DMS79 (cell line): ENCODE results near the gene KIF4B.
"Not testable (repeated sequence)": the region's sequence is repeated elsewhere in the genome, so short reads cannot be mapped to it uniquely, and the experiment has no call there.

Experiments
- DNase-seq: peaks from one replicate; lab custom pipeline; 2025; lab: John Stamatoyannopoulos, UW

The KIF4B gene

GRCh38 chr5:155013526-155013925 is at the start of gene KIF4B:
KIF4B (plus strand) TSS chr5:155013755; CDS start chr5:155013860, 105 bp downstream.
- no peak for DNase-seq

- DNase-seq = no peak
Measured at GRCh38 chr5:154966081-154966841, 47.3 kb upstream of the KIF4B start.

GRCh38 chr5:154966874-154967273 is 46.7 kb upstream of the KIF4B start:
- DNase-seq = no peak

GRCh38 chr5:154967421-154968024 is 46.0 kb upstream of the KIF4B start:
- no peak for DNase-seq

GRCh38 chr5:154968953-154969352 is 44.6 kb upstream of the KIF4B start:
- DNase-seq = no peak

- DNase-seq = no peak
Measured at GRCh38 chr5:154970759-154971158, 42.8 kb upstream of the KIF4B start.

- no peak for DNase-seq
Measured at GRCh38 chr5:154971501-154971900, 42.1 kb upstream of the KIF4B start.

GRCh38 chr5:154972476-154973080 is 41.0 kb upstream of the KIF4B start:
- no peak for DNase-seq

- not testable (repeated sequence) for DNase-seq
Measured at GRCh38 chr5:154976082-154976481, 37.5 kb upstream of the KIF4B start.

- DNase-seq = no peak
Measured at GRCh38 chr5:154977409-154977808, 36.1 kb upstream of the KIF4B start.

- not testable (repeated sequence) for DNase-seq
Measured at GRCh38 chr5:154978294-154978693, 35.3 kb upstream of the KIF4B start.

GRCh38 chr5:154984946-154985516 is 28.5 kb upstream of the KIF4B start:
- DNase-seq = no peak

GRCh38 chr5:154986151-154986550 is 27.4 kb upstream of the KIF4B start:
- DNase-seq = no peak

GRCh38 chr5:154989626-154990025 is 23.9 kb upstream of the KIF4B start:
- DNase-seq = no peak

GRCh38 chr5:154993461-154993860 is 20.1 kb upstream of the KIF4B start:
- DNase-seq = no peak

GRCh38 chr5:154995679-154996078 is 17.9 kb upstream of the KIF4B start:
- DNase-seq = no peak

- no peak for DNase-seq
Measured at GRCh38 chr5:154997746-154998145, 15.8 kb upstream of the KIF4B start.

GRCh38 chr5:154999865-155000264 is 13.7 kb upstream of the KIF4B start:
- no peak for DNase-seq

GRCh38 chr5:155001523-155001922 is 12.0 kb upstream of the KIF4B start:
- no peak for DNase-seq

GRCh38 chr5:155002722-155003121 is 10.8 kb upstream of the KIF4B start:
- not testable (repeated sequence) for DNase-seq

- DNase-seq = no peak
Measured at GRCh38 chr5:155004138-155004744, 9.3 kb upstream of the KIF4B start.

- DNase-seq = not testable (repeated sequence)
Measured at GRCh38 chr5:155006265-155006664, 7.3 kb upstream of the KIF4B start.
